ENCODE results near the gene TCF7L2.

DNA sequence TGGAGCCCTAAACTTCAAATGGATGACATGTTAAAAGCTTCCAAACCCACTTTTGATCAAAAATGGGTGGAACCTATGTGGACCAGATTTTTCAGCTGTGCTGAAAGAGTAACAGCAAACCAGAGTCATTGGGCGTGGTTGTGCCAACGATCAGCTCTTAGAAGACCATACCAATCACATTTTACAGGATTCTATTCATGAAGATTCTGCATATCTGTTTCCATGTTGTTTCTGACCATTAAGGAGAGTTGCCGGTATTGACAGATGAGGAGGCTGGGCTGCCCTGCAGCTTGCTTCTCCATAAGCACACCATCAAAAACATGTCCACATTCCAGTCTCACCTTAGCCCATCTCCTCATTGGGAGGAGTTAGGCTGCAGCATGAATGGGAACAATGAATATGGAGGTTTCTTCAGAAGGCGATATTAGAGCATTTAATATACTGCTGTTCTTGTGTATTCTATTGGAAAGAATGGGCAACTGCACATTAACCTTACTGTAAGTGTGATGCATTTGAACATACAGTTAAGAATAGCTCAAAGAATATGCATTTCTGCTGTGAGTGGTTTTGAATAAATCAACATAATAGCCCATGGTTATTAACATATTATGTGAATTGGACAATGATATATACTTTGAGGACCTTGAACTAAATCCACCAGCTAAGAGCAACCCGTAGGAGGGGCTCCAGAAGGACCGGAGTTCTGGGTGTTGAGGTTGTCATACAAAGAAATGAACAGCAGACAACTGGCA is 116.7 kb downstream of the TCF7L2 start:
- no peak for TF ChIP-seq PPARA (CRISPR knock-in tag; IDR thresholded peaks at IDR 0.05; ENCODE audit: borderline replicate concordance)
- no peak for TF ChIP-seq ZFP3 (CRISPR knock-in tag; IDR thresholded peaks at IDR 0.05)
- TF ChIP-seq ZFP30 (CRISPR knock-in tag; IDR thresholded peaks at IDR 0.05) = no peak
- no peak for TF ChIP-seq ARNTL (CRISPR knock-in tag; IDR thresholded peaks at IDR 0.05; ENCODE audit: borderline replicate concordance, low read depth)
- TF ChIP-seq ZNF70 (CRISPR knock-in tag; IDR thresholded peaks at IDR 0.05) = no peak
- no peak for TF ChIP-seq CSDC2 (CRISPR knock-in tag; IDR thresholded peaks at IDR 0.05)
- TF ChIP-seq TCF4 (CRISPR knock-in tag; IDR thresholded peaks at IDR 0.05; ENCODE audit: borderline replicate concordance) = no peak
- TF ChIP-seq ZNF8 (CRISPR knock-in tag; IDR thresholded peaks at IDR 0.05) = no peak
- TF ChIP-seq ZNF565 (CRISPR knock-in tag; conservative IDR thresholded peaks at IDR 0.05; ENCODE audit: low read depth) = no peak
- TF ChIP-seq RARB (CRISPR knock-in tag; IDR thresholded peaks at IDR 0.05) = no peak
- no peak for TF ChIP-seq SNAI2 (CRISPR knock-in tag; IDR thresholded peaks at IDR 0.05)
- TF ChIP-seq GLIS3 (CRISPR knock-in tag; IDR thresholded peaks at IDR 0.05) = no peak
- no peak for TF ChIP-seq CSRNP3 (CRISPR knock-in tag; IDR thresholded peaks at IDR 0.05)

Measured in SK-N-SH treated with all-trans-retinoic acid at 6 μM for 48 hours (cell line).